Measurements from ENCODE around the gene DCUN1D2.
A peak's percentile ranks its signal among the peaks of the same experiment; 100 is the strongest.
"Not testable (repeated sequence)": the region's sequence is repeated elsewhere in the genome, so short reads cannot be mapped to it uniquely, and the experiment has no call there.

The DCUN1D2 gene

DNA sequence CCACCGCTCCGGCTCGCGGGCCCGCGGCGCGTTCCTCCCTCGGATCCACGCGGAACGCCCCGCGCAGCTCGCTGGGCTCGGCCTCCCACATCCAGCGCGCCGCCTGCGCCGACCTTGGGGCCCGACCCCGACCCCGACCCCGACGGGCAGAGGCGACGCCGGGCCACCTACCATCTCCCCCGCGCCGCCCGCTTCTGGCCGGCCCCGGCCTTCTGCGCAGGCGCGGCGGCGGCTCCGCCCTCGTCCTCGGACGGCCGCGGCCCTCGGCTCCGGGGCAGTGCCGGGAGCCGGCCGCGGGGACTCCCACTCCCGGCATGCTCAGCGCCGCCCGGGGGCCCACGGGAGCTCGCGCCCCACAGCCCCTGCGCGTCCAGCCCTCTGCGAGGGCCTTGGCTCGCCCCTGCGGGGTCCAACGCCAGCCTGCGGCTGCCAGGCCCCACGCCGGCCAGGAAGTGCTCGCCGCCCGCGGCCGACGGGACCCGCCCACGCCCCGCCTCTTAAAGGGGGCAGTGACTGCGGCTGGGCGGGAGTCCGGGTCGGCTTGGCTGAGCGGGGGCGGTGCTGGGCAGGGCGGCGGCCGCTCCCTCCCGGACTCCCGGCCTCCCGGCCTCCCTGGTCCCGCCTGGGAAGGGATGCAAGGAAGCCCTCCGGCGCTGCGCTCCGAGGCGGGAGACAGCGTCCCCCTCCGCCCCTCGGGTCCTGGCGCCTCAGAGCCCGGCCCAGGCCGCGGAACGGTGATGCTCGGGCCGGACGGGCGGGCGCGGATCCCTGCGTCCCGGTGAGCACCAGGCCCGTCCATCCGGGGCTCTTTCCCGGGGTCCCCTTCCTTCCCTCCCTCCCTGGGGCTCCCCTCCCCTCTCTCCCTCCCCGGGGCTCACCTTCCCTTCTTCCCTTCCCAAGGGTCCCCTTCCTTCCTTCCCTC, at the start of gene DCUN1D2:
DCUN1D2 (minus strand) TSS at position 216 of the 922 bp plus-strand sequence; CDS start at position 174, 42 bp downstream.
- DNase-seq (ENCODE audit: low read depth) = peak; percentile 97

DNA sequence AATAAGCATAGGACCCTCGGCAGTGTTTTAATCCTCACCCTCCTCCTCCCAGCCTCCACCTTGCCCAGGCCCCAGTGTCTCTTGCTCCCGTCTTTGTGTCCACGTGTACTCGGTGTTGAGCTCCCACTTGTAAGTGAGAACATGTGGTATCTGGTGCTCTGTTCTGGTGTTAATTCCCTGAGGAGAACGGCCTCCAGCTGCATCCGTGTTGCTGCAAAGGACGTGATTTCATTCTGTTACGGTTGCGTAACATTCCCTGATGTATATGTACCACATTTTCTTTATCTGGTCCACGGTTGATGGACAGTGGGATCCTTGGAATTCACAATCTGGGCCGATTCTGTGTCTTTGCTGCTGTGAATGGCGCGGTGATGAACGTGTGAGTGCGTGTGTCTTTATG, 49.3 kb upstream of the DCUN1D2 start:
- DNase-seq (ENCODE audit: low read depth) = peak; percentile 40

GRCh38 chr13:113539176-113539575, 48.7 kb upstream of the DCUN1D2 start:
- no peak for DNase-seq (ENCODE audit: low read depth)

DNA sequence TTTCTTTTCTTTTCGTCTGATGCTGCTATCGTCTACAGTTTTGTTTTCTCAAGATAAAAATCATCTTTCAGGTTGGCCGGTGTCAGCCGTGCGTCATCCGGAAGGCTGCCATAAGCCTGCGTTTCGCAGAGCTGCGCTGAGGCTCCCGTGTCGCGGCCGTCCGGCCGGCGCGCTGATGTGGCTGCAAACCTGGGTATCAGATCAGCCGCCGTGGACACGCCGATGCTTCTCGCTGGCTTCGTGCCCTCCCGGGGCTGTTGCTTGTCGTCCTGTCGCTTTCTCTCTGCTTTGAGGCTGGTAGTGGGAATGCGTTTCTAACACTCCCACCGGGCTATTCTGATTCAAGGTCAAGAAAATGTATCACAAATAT, 48.2 kb upstream of the DCUN1D2 start:
- DNase-seq (ENCODE audit: low read depth) = no peak

DNA sequence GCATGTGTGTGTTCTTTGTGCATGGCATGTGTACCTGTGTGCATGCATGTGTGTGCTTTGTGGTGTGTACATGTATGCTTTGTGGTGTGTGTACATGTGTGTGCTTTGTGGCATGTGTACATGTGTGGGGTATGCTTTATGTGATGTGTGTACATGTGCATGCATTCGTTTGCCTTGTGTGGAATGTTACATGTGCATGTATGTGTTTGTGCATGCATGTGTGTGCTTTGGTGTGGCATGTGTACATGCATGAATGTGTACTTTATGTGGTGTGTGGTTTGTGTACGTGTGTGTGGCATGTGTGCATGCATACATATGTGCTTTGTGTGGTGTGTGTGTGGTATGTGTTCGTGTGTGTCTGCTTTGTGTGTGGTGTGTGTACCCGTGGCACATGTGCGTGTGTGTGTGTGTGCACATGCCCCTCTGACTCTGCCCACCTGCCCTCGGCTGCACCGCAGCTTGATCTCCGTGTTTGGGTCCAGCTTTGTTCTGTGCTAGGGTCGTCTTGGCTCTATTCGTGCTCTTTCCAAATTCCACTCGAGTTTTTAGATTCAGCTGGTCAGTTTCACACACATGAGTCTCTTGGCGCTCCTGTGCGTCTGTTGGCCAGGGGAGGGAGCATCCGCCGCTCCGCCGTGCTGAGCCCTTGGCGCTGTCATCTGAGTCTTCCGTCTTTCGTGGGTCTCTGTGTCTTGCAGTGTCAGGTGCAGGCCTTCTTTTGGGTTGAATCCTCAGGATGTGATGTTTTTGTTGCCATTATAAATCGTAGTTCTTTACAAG, 47.6 kb upstream of the DCUN1D2 start:
- no peak for DNase-seq (ENCODE audit: low read depth)

- DNase-seq (ENCODE audit: low read depth) = no peak
These were observed 46.7 kb upstream of the DCUN1D2 start for GRCh38 chr13:113537205-113537604.

GRCh38 chr13:113536461-113537110, 46.1 kb upstream of the DCUN1D2 start:
- DNase-seq (ENCODE audit: low read depth) = no peak

- DNase-seq (ENCODE audit: low read depth) = no peak
These were observed 44.9 kb upstream of the DCUN1D2 start for GRCh38 chr13:113535381-113535781.

DNA sequence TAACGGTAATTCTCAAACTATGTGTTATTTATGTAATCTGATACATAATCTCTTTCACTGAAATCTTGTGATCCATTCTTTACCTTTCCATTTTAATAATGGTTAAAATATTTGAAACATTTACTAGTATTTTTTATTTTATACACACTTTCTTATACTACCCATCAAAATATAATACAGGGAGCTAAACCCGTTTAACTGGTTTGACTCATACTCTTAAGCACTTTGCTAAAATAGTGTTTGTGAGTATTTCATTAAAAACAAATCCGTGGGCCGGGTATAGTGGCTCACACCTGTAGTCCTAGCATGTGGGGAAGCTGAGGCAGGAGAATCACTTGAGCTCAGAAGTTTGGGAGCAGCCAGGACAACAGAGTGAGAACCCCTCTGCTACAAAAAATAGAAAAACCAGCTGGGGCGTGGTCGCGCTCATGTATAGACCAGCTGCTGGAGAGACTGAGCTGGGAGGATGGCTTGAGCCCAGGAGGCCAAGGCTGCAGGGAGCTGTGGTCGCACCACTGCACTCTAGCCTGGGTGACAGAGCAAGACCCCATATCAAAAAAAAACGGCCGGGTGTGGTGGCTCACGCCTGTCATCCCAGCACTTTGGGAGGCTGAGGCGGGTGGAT, 43.8 kb upstream of the DCUN1D2 start:
- no peak for DNase-seq (ENCODE audit: low read depth)

- no peak for DNase-seq (ENCODE audit: low read depth)
These were observed 42.8 kb upstream of the DCUN1D2 start for GRCh38 chr13:113533161-113533840.

- no peak for DNase-seq (ENCODE audit: low read depth)
These were observed 41.8 kb upstream of the DCUN1D2 start for GRCh38 chr13:113532156-113532806.

DNA sequence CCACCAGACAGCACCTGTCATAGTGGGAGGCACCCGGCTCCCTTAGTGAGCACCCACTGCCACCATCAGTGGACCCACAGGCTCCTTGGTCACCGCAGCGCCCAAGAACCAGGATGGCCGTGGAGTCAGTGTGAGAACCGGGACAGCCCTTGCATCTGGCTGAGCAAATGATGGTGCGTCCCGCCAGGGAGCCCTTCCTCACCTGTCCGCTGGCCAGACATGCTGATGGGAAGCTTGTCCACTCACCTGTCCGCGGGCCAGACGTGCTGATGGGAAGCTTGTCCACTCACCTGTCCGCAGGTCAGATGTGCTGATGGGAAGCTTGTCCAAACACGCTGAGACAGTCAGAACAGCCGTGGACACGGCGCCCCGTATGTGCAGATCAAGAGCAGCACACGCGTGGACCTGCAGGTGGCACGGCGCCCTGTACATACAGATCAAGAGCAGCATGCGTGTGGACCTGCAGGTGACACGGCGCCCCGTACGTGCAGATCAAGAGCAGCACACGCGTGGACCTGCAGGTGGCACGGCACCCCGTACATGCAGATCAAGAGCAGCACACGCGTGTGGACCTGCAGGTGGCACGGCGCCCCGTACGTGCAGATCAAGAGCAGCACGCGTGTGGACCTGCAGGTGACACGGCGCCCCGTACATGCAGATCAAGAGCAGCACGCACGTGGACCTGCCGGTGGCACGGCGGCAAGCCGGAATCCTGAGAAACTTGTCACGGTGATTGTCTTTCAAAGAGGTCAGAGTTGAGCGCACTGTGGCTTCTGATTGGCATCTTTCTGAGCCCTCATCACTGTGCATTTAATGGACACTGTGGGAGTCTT, 40.7 kb upstream of the DCUN1D2 start:
- DNase-seq (ENCODE audit: low read depth) = no peak

GRCh38 chr13:113528813-113529180, 38.3 kb upstream of the DCUN1D2 start:
- DNase-seq (ENCODE audit: low read depth) = no peak

DNA sequence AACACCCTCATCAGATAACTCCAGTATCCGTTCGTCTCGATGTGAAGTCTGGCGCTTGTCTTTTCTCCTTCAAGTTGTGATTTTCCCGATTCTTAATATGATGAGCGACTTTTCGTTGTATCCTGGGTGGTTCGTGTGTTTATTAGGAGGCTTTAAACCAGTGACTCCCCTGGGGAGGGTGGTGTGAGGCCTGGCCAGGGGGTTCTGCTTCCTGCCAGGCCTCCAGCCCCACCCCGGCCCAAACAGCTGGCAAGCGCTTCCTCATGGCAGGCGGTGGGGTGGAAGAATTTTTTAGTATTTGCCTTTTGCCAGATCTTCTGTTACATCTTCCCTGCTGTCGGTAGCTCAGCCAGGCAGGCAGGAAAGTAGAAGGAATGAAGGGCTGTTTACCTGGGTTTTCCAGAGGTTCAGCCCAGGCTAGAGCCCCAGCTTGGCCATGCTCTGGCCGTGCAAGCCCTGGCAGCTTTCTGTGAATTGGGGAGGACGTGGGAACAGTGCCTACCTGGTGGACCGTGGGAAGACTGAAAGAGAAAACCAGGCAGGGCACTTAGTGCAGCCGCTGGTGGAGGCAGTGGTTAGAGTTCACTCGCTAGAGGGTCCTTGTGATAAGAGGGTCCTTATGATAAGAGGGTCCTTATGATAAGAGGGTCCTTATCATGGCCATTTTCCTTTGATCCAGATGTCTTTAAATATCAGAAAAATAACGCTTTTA, 37.7 kb upstream of the DCUN1D2 start:
- no peak for DNase-seq (ENCODE audit: low read depth)

- no peak for DNase-seq (ENCODE audit: low read depth)
These were observed 36.9 kb upstream of the DCUN1D2 start for GRCh38 chr13:113527272-113527958.

DNA sequence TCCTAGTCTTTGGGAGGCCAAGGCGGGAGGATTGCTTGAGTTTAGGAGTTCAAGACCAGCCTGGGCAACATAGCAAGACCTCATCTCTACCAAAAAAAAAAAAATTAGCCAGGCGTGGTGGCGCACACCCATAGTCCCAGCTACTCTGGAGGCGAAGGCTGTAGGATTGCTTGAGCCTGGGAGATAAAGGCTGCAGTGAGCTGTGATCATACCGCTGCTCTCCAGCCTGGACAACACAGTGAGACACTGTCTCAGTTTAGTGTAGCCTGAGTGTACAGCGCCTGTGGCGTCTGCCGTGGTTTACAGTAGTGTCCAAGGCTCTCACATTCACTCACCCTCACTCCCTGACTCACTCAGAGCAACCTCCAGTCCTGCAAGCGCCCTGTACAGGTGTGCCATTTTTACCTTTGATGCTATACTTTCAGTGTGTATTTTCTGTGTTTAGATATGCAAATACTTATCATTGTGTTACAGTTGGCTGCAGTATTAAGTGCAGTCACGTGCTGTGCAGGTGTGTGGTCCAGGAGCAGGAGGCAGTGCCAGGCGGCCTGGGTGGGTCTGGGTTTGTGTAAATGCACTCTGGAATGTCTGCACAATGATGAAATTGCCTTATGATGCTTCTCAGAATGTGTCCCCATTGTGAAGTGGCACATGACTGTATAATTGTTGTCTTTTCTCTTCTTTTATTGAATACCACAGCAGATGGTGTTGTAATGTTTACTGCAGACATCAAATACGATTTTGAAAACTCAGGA, 36.1 kb upstream of the DCUN1D2 start:
- no peak for DNase-seq (ENCODE audit: low read depth)

DNA sequence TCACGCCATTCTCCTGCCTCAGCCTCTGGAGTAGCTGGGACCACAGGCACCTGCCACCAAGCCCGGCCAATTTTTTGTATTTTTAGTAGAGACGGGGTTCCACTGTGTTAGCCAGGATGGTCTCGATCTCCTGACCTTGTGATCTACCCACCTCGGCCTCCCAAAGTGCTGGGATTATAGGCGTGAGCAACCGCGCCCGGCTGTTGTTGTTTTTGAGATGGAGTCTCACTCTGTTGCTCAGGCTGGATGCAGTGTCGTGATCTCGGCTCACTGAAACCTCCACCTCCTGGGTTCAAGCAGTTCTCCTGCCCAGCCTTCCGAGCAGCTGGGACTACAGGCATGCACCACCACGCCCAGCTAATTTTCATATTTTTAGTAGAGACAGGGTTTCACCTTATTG, 31.9 kb upstream of the DCUN1D2 start:
- DNase-seq (ENCODE audit: low read depth) = not testable (repeated sequence)

DNA sequence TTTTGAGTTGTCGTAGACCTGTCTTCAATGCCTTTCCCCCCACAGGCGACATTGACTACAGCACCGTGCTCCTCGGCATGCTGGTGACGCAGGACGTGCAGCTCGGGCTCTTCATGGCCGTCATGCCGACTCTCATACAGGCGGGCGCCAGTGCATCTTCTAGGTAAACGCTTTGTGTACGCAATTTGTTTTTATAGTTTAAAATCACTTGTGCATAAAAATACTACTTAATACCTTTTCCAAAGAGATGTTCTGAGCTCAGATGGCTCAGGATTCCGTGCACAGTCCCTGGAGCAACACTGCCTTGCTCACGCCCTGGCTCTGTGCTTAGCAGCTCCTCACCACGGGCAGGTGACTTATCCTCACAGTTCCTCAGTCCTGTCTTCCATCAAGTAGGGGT, 30.1 kb upstream of the DCUN1D2 start:
- DNase-seq (ENCODE audit: low read depth) = no peak

Data from fibroblast of the conjunctiva (primary cell).